ENCODE measurements around the gene CEND1. TPM values are rescaled to one million over a fixed set of nuclear protein-coding genes. Genes with fewer than 3 reads are reported as not detected.
A peak's percentile ranks its signal among the peaks of the same experiment; 100 is the strongest.

CEND1 gene
- total RNA-seq, 2 experiments from 2014 or later: 0.94 to 1.0 TPM

DNA sequence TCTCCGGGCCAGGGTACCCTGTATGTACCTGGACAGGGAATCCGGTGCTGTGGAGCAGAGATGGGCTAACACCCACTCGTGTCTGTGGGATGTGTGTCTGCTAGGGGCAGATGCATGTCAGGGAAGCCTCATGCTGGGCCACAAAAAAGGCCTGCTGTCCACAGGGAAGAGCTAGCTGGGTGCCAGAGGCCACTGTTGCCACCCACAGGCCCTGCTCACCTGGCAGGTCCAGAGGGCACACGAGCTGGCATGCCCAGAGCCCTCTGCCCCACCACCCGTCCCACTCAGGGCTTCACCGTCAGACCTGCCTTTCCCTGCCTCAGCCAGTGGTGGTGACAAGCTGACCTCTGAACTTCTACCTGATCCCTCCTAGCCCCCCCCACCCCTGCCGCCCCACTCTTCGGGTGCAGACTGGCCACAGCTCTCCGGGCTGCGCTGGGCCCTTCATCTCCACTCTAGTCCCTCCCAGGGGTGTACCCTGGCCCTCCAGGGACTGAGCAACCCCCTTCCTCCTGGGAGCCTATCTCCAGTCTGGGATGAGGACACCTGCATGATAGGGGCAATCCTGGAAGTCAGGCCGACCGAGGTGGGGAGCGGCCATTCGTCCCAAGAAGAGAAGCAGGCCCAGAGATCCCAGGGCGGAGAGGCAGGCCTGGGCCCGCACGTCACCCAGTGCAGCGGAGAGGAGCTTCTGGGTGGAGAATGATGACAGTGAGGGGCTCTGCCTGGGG is 6.8 kb upstream of the CEND1 start:
- peak overlapping the region; percentile 93 for H3K4me3 Mint-ChIP-seq
- peak overlapping the region; percentile 85 for H3K27ac Mint-ChIP-seq
- H3K9me3 Mint-ChIP-seq: no peaks in the 10 kb centered on the region
- DNase-seq: no peak
- H3K36me3 Mint-ChIP-seq: peaks cover 8% of the 10 kb centered on the region
- peaks cover 9% of the 10 kb centered on the region for H3K4me1 Mint-ChIP-seq
- H3K27me3 Mint-ChIP-seq: no peaks in the 10 kb centered on the region

GRCh38 chr11:795634-796564 is 6.0 kb upstream of the CEND1 start:
- Mint-ChIP-seq H3K4me3 (peak overlapping the region; percentile 93), H3K27me3 (no peaks in the 10 kb centered on the region), H3K9me3 (no peaks in the 10 kb centered on the region), H3K27ac (peak overlapping the region; percentile 85), H3K4me1 (peaks cover 9% of the 10 kb centered on the region), H3K36me3 (peaks cover 10% of the 10 kb centered on the region)
- DNase-seq: peak; percentile 86

DNA sequence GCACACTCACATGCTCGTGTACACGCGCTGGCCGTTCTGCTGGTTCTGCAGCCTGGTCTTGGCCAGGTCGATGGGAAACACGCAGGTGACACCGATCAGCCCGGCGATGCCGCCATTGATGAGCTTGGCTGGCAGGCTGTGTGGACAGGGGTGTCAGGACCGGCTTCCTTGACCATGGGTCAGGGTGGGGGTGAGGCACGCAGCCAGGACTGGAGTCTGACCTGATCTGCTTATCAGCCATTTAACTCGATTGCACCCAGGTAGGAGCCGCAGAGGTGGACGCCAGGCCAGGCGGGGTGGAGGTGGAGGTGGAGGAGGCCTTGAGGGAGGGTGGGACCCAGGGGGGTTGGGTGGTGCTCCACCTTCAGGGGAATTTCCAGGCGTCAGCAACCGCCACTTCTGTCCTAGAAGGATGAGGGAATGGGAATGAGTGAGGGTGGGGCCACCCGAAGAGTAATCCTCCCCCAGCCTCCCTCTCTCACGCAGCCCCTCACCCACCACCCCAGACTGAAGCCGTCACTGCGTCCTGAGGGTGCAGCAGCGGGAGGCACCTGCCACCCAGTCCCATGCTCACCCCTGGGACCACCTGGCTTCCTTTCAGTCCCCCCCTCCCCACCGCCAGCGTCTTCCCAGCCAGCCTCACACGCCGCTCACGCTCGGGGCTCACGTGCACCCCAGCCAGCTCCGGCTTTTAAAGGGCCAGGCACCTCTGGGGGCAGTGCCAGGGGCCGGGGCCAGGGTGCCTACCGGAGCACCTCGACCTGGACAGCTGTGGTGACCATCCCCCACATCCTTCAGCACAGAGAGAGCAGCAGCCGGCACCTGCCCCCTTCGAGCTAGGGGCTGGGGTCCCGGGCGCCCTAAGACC is 5.1 kb upstream of the CEND1 start:
- H3K36me3 Mint-ChIP-seq: peaks cover 12% of the 10 kb centered on the region
- no peaks in the 10 kb centered on the region for H3K9me3 Mint-ChIP-seq
- H3K4me1 Mint-ChIP-seq: peaks cover 9% of the 10 kb centered on the region
- H3K27ac Mint-ChIP-seq: no peak overlapping the region
- no peaks in the 10 kb centered on the region for H3K27me3 Mint-ChIP-seq
- peak overlapping the region; percentile 93 for H3K4me3 Mint-ChIP-seq
- no peak for DNase-seq

GRCh38 chr11:794013-794765 is 4.3 kb upstream of the CEND1 start:
- DNase-seq: no peak
- Mint-ChIP-seq H3K9me3 (no peaks in the 10 kb centered on the region), H3K4me3 (peak overlapping the region; percentile 62), H3K27ac (no peak overlapping the region), H3K4me1 (peaks cover 9% of the 10 kb centered on the region), H3K27me3 (no peaks in the 10 kb centered on the region), H3K36me3 (peaks cover 12% of the 10 kb centered on the region)

GRCh38 chr11:793556-793955 is 3.7 kb upstream of the CEND1 start:
- H3K36me3 Mint-ChIP-seq: peaks cover 12% of the 10 kb centered on the region
- no peaks in the 10 kb centered on the region for H3K9me3 Mint-ChIP-seq
- DNase-seq: no peak
- peaks cover 9% of the 10 kb centered on the region for H3K4me1 Mint-ChIP-seq
- H3K27ac Mint-ChIP-seq: no peak overlapping the region
- peak overlapping the region; percentile 22 for H3K4me3 Mint-ChIP-seq
- H3K27me3 Mint-ChIP-seq: no peaks in the 10 kb centered on the region

DNA sequence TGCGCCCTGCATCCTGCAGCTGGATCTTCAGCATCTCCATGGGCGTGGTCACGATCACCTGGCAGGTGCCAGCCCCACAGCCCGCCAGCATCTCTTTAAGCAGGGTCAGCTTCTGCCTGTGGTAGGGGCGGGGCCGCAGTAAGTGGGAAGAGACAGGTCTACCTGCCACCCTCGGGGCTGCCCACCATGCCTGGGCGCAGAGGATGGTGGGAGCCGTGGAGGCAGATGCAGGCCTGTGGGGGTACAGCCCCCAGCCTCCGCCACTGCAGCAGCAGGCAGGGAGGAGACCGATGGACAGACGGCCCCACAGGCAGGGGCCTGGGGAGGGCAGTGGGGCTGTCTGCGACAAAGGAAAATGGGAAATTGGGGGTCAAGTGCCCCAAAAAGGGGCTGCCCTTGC is 3.0 kb upstream of the CEND1 start:
- Mint-ChIP-seq H3K4me1 (peaks cover 10% of the 10 kb centered on the region), H3K4me3 (no peak overlapping the region), H3K36me3 (peaks cover 12% of the 10 kb centered on the region), H3K9me3 (no peaks in the 10 kb centered on the region), H3K27me3 (no peaks in the 10 kb centered on the region), H3K27ac (no peak overlapping the region)
- no peak for DNase-seq

DNA sequence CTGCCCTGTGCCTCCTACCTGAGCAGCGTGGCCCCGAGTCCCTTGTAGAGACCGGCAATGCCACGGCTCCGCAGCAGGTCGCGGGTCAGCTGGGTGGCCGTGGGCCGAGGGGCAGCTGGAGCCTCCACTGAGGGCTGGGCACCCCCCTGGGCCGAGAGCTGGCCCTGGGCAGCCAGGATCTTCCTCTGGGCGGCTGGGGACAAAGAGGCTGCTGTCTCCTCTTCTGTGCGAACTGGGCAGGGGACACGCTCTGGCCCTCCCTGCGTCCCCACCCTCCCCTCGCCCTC is 2.6 kb upstream of the CEND1 start:
- DNase-seq: no peak
- peaks cover 12% of the 10 kb centered on the region for H3K36me3 Mint-ChIP-seq
- no peak overlapping the region for H3K4me3 Mint-ChIP-seq
- no peak overlapping the region for H3K27ac Mint-ChIP-seq
- H3K9me3 Mint-ChIP-seq: no peaks in the 10 kb centered on the region
- peaks cover 12% of the 10 kb centered on the region for H3K4me1 Mint-ChIP-seq
- H3K27me3 Mint-ChIP-seq: no peaks in the 10 kb centered on the region

GRCh38 chr11:791658-792534 is 2.0 kb upstream of the CEND1 start:
- Mint-ChIP-seq H3K4me1 (peaks cover 11% of the 10 kb centered on the region), H3K4me3 (no peak overlapping the region), H3K27ac (no peak overlapping the region), H3K9me3 (no peaks in the 10 kb centered on the region), H3K36me3 (peaks cover 12% of the 10 kb centered on the region), H3K27me3 (no peaks in the 10 kb centered on the region)
- DNase-seq: no peak

GRCh38 chr11:790721-791564 is 1.1 kb upstream of the CEND1 start:
- Mint-ChIP-seq H3K9me3 (no peaks in the 10 kb centered on the region), H3K36me3 (peaks cover 10% of the 10 kb centered on the region), H3K4me3 (no peak overlapping the region), H3K4me1 (peaks cover 7% of the 10 kb centered on the region), H3K27me3 (no peaks in the 10 kb centered on the region), H3K27ac (no peak overlapping the region)
- no peak for DNase-seq

- Mint-ChIP-seq H3K9me3 (no peaks in the 10 kb centered on the region), H3K36me3 (peaks cover 9% of the 10 kb centered on the region), H3K4me1 (peaks cover 5% of the 10 kb centered on the region), H3K27me3 (no peaks in the 10 kb centered on the region), H3K4me3 (peak overlapping the region; percentile 25), H3K27ac (no peak overlapping the region)
- DNase-seq: no peak
Measured at GRCh38 chr11:788953-789940, 643 bp downstream of the CEND1 start.

DNA sequence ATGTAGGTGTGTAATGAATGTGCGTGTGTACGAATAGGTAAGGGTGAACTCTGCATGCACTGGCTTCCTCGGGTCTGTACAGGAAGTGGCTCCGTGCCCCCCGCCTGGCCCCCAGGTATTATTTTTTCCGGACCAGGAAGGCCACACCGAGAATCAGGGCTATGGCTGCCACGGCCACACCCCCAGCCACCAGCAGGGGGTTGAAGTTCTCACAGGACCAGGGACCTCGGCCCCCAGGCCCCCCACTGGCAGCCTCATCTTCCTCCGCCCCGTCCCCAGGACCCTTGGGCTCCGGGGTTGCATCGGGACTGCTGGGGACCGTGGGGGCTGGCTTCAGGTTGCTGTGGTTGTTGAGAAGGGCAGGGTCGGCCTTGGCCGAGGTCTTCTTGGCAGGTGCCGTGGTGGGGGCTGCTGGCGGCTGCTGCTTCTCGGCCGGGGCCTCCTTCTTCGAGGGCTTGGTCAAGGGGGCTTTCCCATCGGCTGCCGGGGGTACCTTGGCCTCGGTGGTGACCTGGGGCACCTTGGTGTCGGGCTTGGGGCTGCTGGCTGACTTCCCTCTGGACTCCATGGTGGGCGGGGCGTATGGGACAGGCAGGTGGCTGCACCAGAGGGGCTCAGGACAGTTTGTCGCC is 1.8 kb downstream of the CEND1 start:
- Mint-ChIP-seq H3K27me3 (no peaks in the 10 kb centered on the region), H3K36me3 (peaks cover 5% of the 10 kb centered on the region), H3K27ac (peak overlapping the region; percentile 54), H3K4me1 (peaks cover 10% of the 10 kb centered on the region), H3K9me3 (no peaks in the 10 kb centered on the region), H3K4me3 (no peak overlapping the region)
- DNase-seq: no peak

Data from activated naive CD8-positive, alpha-beta T cell treated with anti-CD3 and anti-CD28 coated beads for 36 hours (primary cell).